ENCODE measurements around the gene TRNT1.

TRNT1 gene

GRCh38 chr3:3178498-3179328, 52.0 kb downstream of the TRNT1 start:
- DNase-seq (ENCODE audit: low spot score): no peak

- DNase-seq (ENCODE audit: low spot score): peak; percentile 86
Observed at GRCh38 chr3:3179407-3180094, 52.8 kb downstream of the TRNT1 start, which contains the start of gene CRBN. CRBN (minus strand) TSS chr3:3179691; CDS start chr3:3179687, 4 bp downstream.

GRCh38 chr3:3180456-3180855, 53.7 kb downstream of the TRNT1 start:
- DNase-seq (ENCODE audit: low spot score): no peak

GRCh38 chr3:3184876-3185275, 58.1 kb downstream of the TRNT1 start:
- DNase-seq (ENCODE audit: low spot score): no peak

DNA sequence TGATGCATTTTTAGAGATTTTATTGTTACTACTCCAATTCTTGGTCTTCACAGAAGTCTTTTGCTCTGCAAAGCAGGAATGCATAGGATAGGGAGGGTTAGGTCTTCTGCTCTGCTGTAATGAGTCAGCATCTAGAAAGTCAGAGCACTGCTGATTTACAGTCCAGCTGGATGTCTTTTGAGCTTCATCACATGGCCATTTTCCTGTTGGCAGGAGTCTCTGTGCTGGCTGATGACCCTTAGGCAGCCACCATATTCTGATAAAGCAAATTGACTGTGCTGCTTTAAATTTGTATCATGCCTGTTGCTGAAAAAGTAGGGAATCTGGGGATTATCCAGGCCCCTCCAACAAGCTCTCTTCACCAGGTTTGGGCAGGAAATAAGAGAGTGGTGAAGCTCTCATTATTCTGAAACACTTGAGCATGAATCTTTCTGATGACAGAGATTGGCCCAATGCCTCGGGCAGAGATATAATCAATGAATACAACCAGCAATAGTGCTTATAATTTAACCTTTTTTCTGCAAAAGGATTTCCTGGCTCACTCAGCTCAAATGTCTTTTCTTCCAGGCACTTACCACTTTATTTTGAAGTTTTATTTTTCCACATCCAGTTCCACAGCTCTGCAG, 62.5 kb downstream of the TRNT1 start:
- no peak for DNase-seq (ENCODE audit: low spot score)

DNA sequence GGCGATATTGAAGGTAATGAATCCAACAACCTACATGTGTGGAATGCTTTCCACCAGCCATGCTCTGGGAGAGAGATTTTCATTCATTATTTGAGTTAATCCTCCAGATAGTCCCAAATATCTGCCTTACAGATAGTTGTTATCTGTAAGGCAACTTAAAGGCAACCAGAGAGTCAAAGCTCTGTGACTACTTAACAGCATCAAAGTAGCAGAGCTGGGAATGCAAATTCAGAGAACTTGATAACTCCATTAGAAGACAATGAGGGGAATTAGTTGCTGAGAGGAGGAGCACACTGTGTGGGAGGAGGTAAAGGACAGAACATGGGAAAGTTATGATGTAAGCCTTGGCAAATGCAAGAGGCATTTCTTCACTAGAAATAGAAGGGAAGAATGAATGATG, 63.2 kb downstream of the TRNT1 start:
- DNase-seq (ENCODE audit: low spot score): no peak

GRCh38 chr3:3191675-3192285, 65.0 kb downstream of the TRNT1 start:
- DNase-seq (ENCODE audit: low spot score): no peak

DNA sequence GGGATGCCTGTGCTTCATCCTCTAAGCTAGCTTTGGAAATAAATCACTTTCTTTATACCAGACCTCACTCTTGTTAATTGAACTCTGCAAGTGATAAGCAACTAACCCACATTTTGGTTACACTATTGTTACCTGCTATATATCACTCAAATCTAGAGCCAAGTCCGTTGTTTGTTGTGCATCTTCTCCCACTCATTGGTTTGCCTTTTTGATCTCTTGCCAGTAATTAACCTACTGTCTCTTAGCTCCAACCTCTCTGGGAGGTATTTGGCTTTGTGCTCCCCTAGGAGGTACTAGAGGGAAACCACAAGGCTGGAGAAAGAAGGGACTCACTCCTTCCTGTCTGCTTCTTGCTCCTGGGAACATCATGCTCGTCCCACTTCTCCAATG, 65.5 kb downstream of the TRNT1 start:
- DNase-seq (ENCODE audit: low spot score): no peak

- DNase-seq (ENCODE audit: low spot score): no peak
Observed at GRCh38 chr3:3194861-3195260, 68.1 kb downstream of the TRNT1 start.

GRCh38 chr3:3196148-3196861, 69.6 kb downstream of the TRNT1 start:
- DNase-seq (ENCODE audit: low spot score): no peak

Measured in kidney capillary endothelial cell (primary cell).